ENCODE data around the gene CKAP5. TPM values are rescaled to one million over a fixed set of nuclear protein-coding genes. Genes with fewer than 3 reads are reported as not detected.

CKAP5 gene
- polyA plus RNA-seq, 1 of the 3 experiments (the other 2 are of a cell fraction) = 51.7 TPM

GRCh38 chr11:46857666-46858065 lies 11.6 kb upstream of the CKAP5 start:
- WGBS (ENCODE audit: low lambda C conversion rate) = 69% methylated on average over 4 of the region's 4 CpGs
- Histone ChIP-seq H4K20me1 (ENCODE audit: insufficient read depth) (no peaks in the 10 kb centered on the region), H2AFZ (ENCODE audit: low read depth) (no peak overlapping the region), H3K9me2 (no peaks in the 10 kb centered on the region), H3K4me3 (ENCODE audit: low read depth in 2 of 2, low read length in 1 of 2) (no peak overlapping the region), H3K9me3 (no peaks in the 10 kb centered on the region), H3K4me1 (ENCODE audit: control insufficient read depth in 1 of 2, insufficient read depth in 2 of 2, low read depth in 1 of 2, low read length in 1 of 2) (no peaks in the 10 kb centered on the region), H3K4me2 (no peak overlapping the region), H3K36me3 (replicated peaks in 1 of 2; ENCODE audit: control insufficient read depth in 1 of 2, insufficient read depth in 2 of 2, low read length in 1 of 2) (peaks cover 13 to 33% of the 10 kb centered on the region in 2 experiments), H3K79me2 (ENCODE audit: insufficient read depth) (no peaks in the 10 kb centered on the region), H3K27ac (ENCODE audit: low read depth in 2 of 2, low read length in 1 of 2) (no peak overlapping the region), H3F3A (replicated peaks; ENCODE audit: insufficient read depth) (no peaks in the 10 kb centered on the region), H3K27me3 (ENCODE audit: insufficient read depth) (no peaks in the 10 kb centered on the region), H3K9ac (no peak overlapping the region)
- ChIA-PET POLR2A (no interaction called here), CTCF (interaction anchor here (0.7 to 1.6 kb wide), 3 partner anchors 17 to 295 kb away, joined by 3 to 10 read pairs (median 5); no protein-coding TSS in a partner anchor)
- DNase-seq = no peak
- TF ChIP-seq POLR2AphosphoS5 (IDR thresholded peaks at IDR 0.05; ENCODE audit: low read depth, low read length) = no peak
- TF ChIP-seq TAF1 (IDR thresholded peaks at IDR 0.05; ENCODE audit: borderline replicate concordance, low read depth, low read length) = no peak
- TF ChIP-seq, protein P1, sequence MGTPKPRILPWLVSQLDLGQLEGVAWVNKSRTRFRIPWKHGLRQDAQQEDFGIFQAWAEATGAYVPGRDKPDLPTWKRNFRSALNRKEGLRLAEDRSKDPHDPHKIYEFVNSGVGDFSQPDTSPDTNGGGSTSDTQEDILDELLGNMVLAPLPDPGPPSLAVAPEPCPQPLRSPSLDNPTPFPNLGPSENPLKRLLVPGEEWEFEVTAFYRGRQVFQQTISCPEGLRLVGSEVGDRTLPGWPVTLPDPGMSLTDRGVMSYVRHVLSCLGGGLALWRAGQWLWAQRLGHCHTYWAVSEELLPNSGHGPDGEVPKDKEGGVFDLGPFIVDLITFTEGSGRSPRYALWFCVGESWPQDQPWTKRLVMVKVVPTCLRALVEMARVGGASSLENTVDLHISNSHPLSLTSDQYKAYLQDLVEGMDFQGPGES (IDR thresholded peaks at IDR 0.05; ENCODE audit: low read depth, low read length) = no peak
- TF ChIP-seq TCF12 (IDR thresholded peaks at IDR 0.05) = no peak
- no peak for TF ChIP-seq NRF1 (IDR thresholded peaks at IDR 0.05; ENCODE audit: low read depth, low read length)
- TF ChIP-seq NFIC (IDR thresholded peaks at IDR 0.05; ENCODE audit: borderline replicate concordance) = no peak
- TF ChIP-seq EZH2phosphoT487 (IDR thresholded peaks at IDR 0.05; ENCODE audit: borderline replicate concordance, low read depth) = no peak
- no peak for TF ChIP-seq RXRA (IDR thresholded peaks at IDR 0.05; ENCODE audit: borderline replicate concordance, low read depth)
- no peak for TF ChIP-seq GABPA (IDR thresholded peaks at IDR 0.05; ENCODE audit: low read depth)
- TF ChIP-seq TEAD4 (IDR thresholded peaks at IDR 0.05; ENCODE audit: borderline replicate concordance, insufficient read depth) = no peak
- no peak for TF ChIP-seq GATA2 (CRISPR knock-in tag; IDR thresholded peaks at IDR 0.05)
- no peak for TF ChIP-seq RFX5 (IDR thresholded peaks at IDR 0.05; ENCODE audit: low read length)
- no peak for TF ChIP-seq MAX (IDR thresholded peaks at IDR 0.05; ENCODE audit: low read depth)

- H3K36me3 ChIP-seq (replicated peaks in 1 of 2; ENCODE audit: control insufficient read depth in 1 of 2, insufficient read depth in 2 of 2, low read length in 1 of 2) = peaks cover 7 to 27% of the 10 kb centered on the region in 2 experiments
- H3K4me1 ChIP-seq (ENCODE audit: control insufficient read depth in 1 of 2, insufficient read depth in 2 of 2, low read depth in 1 of 2, low read length in 1 of 2) = no peaks in the 10 kb centered on the region
- no peak overlapping the region for H2AFZ ChIP-seq (ENCODE audit: low read depth)
- 64% methylated on average over 5 of the region's 5 CpGs for WGBS (ENCODE audit: low lambda C conversion rate)
- H3K9ac ChIP-seq = no peak overlapping the region
- no peaks in the 10 kb centered on the region for H4K20me1 ChIP-seq (ENCODE audit: insufficient read depth)
- ChIA-PET CTCF (interaction anchor here (0.8 to 1.6 kb wide), 2 partner anchors 296 kb away, joined by 3 to 10 read pairs; no protein-coding TSS in a partner anchor), POLR2A (no interaction called here)
- DNase-seq = no peak
- no peak overlapping the region for H3K4me3 ChIP-seq (ENCODE audit: low read depth in 2 of 2, low read length in 1 of 2)
- no peaks in the 10 kb centered on the region for H3F3A ChIP-seq (replicated peaks; ENCODE audit: insufficient read depth)
- no peaks in the 10 kb centered on the region for H3K79me2 ChIP-seq (ENCODE audit: insufficient read depth)
- H3K9me3 ChIP-seq = no peaks in the 10 kb centered on the region
- no peak overlapping the region for H3K4me2 ChIP-seq
- no peak overlapping the region for H3K27ac ChIP-seq (ENCODE audit: low read depth in 2 of 2, low read length in 1 of 2)
- H3K27me3 ChIP-seq (ENCODE audit: insufficient read depth) = no peaks in the 10 kb centered on the region
- H3K9me2 ChIP-seq = no peaks in the 10 kb centered on the region
- TF ChIP-seq FOSL2 (IDR thresholded peaks at IDR 0.05; ENCODE audit: borderline replicate concordance, low read depth) (no peak), SIN3A (IDR thresholded peaks at IDR 0.05; ENCODE audit: borderline replicate concordance, low read depth, low read length) (no peak), FOXM1 (IDR thresholded peaks at IDR 0.05; ENCODE audit: low read depth) (no peak), NRF1 (IDR thresholded peaks at IDR 0.05; ENCODE audit: low read depth, low read length) (no peak), POLR2AphosphoS5 (IDR thresholded peaks at IDR 0.05; ENCODE audit: low read depth, low read length) (no peak), RAD21 (IDR thresholded peaks at IDR 0.05; ENCODE audit: low read length) (no peak), TEAD4 (IDR thresholded peaks at IDR 0.05; ENCODE audit: borderline replicate concordance, insufficient read depth) (no peak), MAX (IDR thresholded peaks at IDR 0.05; ENCODE audit: low read depth) (no peak), EZH2phosphoT487 (IDR thresholded peaks at IDR 0.05; ENCODE audit: borderline replicate concordance, low read depth) (no peak), CHD2 (IDR thresholded peaks at IDR 0.05; ENCODE audit: low read length, partially characterized antibody) (no peak), FOXJ3 (CRISPR knock-in tag; IDR thresholded peaks at IDR 0.05) (no peak), MEF2A (IDR thresholded peaks at IDR 0.05; ENCODE audit: borderline replicate concordance, low read depth) (no peak), RXRA (IDR thresholded peaks at IDR 0.05; ENCODE audit: borderline replicate concordance, low read depth) (no peak), RFX5 (IDR thresholded peaks at IDR 0.05; ENCODE audit: low read length) (no peak)
- TF ChIP-seq, protein P2, sequence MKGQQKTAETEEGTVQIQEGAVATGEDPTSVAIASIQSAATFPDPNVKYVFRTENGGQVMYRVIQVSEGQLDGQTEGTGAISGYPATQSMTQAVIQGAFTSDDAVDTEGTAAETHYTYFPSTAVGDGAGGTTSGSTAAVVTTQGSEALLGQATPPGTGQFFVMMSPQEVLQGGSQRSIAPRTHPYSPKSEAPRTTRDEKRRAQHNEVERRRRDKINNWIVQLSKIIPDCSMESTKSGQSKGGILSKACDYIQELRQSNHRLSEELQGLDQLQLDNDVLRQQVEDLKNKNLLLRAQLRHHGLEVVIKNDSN (IDR thresholded peaks at IDR 0.05; ENCODE audit: borderline replicate concordance, low read depth) = no peak
- TF ChIP-seq, protein P3, sequence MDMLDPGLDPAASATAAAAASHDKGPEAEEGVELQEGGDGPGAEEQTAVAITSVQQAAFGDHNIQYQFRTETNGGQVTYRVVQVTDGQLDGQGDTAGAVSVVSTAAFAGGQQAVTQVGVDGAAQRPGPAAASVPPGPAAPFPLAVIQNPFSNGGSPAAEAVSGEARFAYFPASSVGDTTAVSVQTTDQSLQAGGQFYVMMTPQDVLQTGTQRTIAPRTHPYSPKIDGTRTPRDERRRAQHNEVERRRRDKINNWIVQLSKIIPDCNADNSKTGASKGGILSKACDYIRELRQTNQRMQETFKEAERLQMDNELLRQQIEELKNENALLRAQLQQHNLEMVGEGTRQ (IDR thresholded peaks at IDR 0.05; ENCODE audit: borderline replicate concordance, low read depth, low read length) = no peak
- TF ChIP-seq, protein P4, sequence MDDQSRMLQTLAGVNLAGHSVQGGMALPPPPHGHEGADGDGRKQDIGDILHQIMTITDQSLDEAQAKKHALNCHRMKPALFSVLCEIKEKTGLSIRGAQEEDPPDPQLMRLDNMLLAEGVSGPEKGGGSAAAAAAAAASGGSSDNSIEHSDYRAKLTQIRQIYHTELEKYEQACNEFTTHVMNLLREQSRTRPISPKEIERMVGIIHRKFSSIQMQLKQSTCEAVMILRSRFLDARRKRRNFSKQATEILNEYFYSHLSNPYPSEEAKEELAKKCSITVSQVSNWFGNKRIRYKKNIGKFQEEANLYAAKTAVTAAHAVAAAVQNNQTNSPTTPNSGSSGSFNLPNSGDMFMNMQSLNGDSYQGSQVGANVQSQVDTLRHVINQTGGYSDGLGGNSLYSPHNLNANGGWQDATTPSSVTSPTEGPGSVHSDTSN (IDR thresholded peaks at IDR 0.05) = no peak
Measured at GRCh38 chr11:46856605-46857343, 10.7 kb upstream of the CKAP5 start.

Data from SK-N-SH (cell line).